Non-pigmented ciliary epithelial cell (primary cell): ENCODE data around the gene GINM1.

Experiments
- DNase-seq: peaks from one replicate; pipeline ENCODE4 v3.0.0-alpha.2; 2010; ENCODE audit warnings: low read depth

The GINM1 gene, protein sequence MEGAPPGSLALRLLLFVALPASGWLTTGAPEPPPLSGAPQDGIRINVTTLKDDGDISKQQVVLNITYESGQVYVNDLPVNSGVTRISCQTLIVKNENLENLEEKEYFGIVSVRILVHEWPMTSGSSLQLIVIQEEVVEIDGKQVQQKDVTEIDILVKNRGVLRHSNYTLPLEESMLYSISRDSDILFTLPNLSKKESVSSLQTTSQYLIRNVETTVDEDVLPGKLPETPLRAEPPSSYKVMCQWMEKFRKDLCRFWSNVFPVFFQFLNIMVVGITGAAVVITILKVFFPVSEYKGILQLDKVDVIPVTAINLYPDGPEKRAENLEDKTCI

DNA sequence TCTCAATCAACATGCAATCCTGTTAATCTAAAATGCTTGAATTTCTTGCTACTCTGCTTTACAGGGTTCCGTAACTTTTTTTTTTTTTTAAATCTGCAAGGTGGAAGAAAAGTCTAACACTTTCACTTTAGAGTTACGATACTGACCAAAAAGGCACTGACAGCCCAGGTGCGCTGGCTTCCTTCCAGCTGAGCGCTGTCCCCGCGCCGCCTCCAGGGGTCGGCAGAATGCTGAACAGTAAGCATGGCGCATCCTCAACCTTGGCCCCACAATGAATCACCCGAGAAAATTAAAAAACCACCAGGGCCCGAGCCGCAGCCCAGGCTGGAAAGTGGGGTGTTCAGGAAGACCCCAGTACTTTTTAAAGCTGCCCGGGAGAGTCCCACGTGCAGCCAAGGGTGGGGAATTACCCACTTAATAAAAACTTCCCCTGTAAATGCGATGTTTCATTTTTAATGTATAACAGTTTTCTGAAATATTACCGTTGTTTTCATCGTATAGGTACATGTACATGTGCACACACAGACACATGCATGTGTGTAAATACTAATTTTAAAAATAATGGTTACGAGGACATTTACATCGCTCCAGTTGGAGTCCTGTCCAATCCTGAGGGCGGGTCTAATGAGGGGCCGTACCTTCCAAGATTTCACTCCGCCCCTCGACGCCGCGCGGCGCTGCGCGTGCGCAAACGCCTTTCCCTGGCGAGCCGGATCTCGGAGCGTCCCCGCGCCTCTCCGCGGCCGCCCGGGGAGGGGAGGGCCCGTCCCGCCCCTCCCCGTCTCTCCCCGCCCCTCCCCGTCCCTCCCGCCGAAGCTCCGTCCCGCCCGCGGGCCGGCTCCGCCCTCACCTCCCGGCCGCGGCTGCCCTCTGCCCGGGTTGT is at the start of gene GINM1:
Gene GINM1 (plus strand): TSS at position 849 of the 883 bp plus-strand sequence. CDS start 40 bp downstream, outside the sequence.
- DNase-seq = peak; percentile 65

DNA sequence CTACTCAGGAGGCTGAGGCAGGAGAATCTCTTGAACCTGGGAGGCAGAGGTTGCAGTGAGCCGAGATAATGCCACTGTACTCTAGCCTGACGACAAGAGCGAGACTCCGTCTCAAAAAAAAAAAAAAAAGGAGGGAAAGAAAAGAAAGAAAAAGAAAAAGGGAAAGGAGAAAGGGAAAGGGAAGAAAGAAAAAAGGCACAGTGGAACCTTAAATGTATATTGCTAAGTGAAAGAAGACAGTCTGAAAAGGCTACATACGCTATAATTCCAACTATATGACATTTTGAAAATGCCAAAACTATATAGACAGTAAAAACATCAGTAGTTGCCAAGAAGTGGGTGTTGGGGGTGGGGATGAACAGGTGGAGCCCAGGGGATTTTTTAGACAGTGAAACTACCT is 36.5 kb upstream of the GINM1 start:
- DNase-seq = no peak

DNA sequence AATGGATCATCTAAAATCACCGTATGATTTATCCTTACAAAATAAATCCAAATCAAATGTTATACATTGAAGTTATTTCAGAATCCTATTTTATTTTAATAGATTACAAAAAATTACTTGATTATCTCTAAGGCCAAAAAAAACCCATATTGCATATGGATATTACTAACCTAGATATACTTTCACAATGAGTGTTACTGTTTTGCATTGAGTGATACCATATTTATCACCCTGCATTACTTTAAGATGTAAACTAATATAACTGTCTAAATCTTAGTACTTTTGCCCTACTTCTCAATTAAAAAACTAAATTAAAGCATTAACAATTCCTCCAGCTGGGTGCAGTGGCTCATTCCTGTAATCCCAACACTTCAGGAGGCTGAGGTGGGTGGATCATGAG is 31.4 kb upstream of the GINM1 start:
- DNase-seq = no peak

- DNase-seq = no peak
Measured at GRCh38 chr6:149541139-149541538, 25.0 kb upstream of the GINM1 start.

DNA sequence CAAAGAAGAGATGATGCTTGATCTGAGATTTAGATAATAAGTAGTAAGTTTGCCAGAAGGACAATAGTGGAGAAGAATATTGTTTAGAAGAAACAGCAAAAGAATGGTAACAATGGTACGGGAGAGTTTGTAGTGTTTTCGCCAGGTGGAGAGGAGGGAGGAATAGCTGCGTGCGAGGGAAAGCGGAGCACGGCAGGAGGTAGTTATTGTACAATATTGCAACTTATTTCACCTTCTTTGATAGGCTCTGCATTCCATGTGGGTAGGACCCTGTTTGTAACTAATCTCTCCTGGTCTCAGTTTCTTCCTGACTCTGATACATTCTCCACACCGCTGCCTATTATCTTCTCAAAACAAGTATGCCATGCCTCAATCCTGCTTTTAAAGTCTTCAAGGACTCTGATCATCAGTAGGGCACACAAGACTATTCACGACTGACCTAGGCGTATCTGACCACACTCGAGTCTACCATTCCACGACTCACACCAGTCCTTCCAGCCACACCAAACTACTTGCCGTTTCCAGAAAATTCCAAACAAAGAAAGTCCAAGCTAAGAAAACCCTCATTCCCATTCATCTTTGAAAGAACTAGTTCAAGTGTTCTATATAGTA is 21.4 kb upstream of the GINM1 start:
- no peak for DNase-seq

- DNase-seq = peak; percentile 28
Measured at GRCh38 chr6:149545258-149545753, 20.9 kb upstream of the GINM1 start.

DNA sequence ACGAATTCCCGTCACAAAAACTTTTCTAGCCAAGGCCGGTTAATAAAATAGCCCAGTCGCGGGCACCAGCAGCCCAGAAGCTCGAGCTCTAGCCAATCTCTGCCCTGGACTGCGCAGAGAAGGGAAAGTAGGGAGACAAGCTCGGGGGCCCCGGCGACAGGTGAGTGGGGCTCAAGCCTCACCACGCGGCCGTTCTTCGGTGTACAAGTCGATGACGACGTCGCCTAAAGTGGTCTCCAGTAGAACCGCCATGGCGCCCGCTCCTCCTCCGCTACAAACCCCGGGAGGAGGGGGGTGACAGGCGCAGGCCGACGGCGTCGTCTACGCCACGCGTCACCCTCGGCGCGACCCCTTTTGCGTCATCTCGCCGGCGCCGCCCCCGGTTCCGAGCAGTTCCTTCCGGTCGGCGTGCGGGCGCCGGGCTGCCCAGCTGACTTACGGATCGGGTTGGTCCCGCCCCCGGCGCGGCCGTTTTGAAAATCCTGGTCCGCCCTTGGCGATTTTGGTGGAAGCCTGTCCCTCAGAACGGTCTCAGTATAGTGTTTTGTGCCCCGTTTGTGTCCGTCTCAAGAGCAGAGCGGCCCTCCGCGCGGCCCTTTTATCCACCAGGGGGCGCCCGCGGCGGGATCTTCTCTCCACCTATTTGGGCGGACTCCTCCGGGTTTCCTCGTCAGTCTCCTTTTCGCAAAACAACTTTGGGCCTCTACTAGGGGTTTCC is 20.3 kb upstream of the GINM1 start, which contains the start of gene PPIL4:
Gene PPIL4 (minus strand): TSS at position 290 of the 718 bp plus-strand sequence. CDS start 38 bp downstream, at position 252.
- DNase-seq = peak; percentile 61

GRCh38 chr6:149551920-149552319 is 14.3 kb upstream of the GINM1 start:
- no peak for DNase-seq

- DNase-seq = no peak
Measured at GRCh38 chr6:149558029-149558428, 8.1 kb upstream of the GINM1 start.

DNA sequence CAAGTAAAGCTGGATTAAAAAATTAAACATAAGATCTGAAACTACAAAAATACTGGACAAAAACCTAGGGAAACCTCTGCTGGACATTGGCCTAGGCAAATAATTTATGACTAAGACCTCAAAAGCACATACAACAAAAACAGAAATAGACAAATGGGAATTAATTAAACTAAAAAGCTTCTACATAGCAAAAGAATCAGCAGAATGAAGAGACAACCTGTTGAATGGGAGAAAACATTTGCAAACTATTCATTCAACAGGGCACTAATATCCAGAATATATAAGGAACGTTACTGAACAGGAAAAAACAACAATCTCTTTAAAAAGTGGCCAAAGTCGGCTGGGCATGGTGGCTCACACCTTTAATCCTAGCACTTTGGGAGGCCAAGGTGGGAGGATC is 6.8 kb upstream of the GINM1 start:
- DNase-seq = no peak

DNA sequence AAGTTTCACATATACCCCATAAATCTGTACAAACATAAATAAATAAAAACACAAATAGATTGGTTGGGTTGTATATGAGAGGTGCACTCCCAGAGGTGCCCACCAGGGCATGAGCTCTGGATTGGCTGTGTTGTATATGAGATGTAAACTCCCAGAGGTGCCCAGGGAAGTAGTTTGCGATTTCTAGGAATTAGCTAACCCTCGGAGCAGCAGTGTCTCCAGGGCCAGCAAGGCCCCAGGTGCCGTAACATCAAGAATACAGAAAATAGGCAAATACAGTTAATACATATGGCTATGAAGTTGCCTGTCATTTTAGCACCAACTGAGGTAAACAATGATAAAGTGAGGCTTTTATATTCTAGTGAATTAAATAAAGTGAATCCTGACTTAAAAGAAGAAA is 5.4 kb upstream of the GINM1 start:
- no peak for DNase-seq

DNA sequence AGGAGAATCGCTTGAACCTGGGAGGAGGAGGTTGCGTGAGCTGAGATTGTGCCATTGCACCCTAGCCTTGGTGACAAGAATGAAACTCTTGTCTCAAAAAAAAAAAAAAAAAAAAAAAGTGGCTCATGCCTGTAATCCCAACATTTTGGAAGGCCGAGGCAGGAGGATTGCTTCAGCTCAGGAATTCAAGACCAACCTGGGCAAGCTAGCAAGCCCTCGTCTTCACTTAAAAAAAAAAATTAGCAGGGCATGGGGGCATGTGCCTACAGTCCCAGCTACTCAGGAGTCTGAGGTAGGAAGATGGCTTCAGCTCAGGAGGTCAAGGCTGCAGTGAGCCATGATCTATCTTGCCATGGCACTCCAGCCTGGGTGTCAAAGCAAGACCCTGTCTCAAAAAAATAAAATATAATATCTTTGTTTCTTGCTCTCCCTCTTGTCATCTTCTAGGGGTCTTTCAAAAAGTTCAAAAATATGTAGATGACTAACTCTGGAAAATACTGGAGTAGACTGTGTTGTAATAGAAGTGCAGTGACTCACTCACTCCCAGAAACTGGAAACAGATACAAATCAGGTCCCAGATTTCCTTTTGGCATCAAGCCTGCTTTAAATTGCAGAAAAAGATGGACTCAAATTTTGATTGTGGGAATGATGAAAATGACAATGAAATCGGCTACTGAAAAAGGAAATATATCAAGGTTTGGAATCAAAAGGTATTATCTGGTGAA is 2.8 kb upstream of the GINM1 start:
- DNase-seq = peak; percentile 41

DNA sequence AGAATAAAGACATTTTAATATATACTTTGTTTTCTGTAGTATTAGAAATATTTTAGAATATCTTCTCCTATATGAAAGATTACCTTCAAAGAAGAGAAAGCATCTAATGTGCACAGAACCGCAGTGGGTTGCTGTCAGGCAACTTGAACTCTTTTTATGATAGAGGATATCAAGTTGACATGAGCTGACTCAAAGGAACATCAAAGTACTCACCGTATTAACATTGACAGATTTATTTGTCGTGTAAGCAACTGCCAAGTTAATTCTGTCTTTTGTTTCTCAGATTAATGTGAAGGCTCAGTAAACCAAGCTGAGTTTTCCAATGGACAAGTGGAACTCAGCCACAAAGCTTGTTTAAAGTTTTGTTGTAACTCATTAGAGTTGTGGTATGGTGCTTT is 2.2 kb upstream of the GINM1 start:
- no peak for DNase-seq

- DNase-seq = no peak
Measured at GRCh38 chr6:149566410-149567193, 427 bp downstream of the GINM1 start.

DNA sequence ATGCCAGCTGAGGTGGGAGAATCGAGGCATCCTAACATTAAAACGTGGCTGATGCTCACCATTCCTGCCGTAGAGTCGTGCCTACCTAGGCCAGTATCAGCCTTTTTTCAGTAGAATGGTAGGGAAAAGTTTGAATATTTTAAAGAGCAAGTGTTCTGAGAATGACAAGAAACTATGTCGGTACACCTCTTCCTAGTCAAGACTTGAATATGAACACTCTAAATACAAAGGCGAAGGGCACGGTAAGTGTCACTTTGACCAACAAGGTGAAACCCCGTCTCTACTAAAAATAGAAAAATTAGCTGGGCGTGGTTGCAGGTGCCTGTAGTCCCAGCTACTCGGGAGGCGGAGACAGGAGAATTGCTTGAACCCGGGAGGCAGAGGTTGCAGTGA is 1.0 kb downstream of the GINM1 start:
- DNase-seq = no peak

GRCh38 chr6:149567945-149568585 is 1.9 kb downstream of the GINM1 start:
- DNase-seq = no peak

DNA sequence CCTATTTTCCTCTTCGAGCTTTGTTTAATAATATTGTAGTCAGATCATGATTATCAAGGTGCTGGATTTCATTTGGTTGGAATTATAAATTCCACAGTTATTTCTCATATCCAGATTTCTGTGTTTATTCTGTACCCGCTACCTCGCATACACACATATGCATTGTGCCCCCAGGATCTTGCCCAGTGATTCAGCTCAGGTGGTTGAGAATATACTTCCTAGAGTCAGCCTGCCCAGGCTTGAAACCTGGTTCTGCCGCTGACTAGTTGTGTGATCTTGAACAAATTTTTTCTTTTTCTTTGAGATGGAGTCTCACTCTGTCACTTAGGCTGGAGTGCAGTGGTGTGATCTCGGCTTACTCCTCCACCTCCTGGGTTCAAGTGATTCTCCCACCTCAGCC is 14.7 kb downstream of the GINM1 start:
- no peak for DNase-seq

GRCh38 chr6:149581349-149581748 is 15.2 kb downstream of the GINM1 start:
- DNase-seq = no peak

- DNase-seq = no peak
Measured at GRCh38 chr6:149586149-149586548, 20.0 kb downstream of the GINM1 start.

DNA sequence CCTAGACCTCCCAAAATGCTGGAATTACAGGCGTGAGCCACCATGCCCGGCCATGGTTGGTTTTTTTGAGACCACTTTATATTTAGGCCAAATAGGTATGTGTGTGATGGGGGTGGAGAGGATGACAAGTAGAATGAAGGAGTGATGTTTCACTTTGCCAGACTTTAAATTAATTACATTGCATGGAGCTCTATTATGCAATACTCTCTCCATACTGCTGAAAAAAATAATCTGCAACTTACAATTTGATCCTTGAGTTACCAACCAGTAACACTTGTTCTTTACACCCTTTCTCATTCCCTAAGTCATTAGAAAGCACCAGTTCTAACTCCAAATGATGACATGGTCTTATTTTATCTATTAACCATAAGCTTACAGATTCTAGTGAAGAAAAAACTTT is 26.8 kb downstream of the GINM1 start:
- no peak for DNase-seq
